ENCODE measurements around the gene NNT.
"Not testable (repeated sequence)": the region's sequence is repeated elsewhere in the genome, so short reads cannot be mapped to it uniquely, and the experiment has no call there.

Gene NNT

DNA sequence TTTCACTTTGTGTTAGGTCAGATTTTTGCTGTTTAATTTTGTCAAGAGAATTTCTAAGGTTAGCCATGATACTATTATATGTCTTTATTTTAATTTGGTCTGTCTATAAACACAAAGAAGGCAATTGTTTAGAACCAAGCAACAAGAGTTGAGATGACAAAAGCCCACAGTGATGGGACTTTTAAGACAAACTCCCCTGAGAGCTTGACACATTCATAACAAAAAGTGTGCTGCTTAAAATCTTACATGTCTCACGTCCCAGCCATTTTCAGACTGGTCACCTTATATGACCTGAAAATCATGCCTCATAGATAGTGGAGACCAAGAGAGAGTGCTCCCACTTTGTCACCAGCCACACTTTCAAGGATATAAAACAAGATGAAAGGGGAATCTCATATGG, 21.6 kb upstream of the NNT start:
- DNase-seq (ENCODE audit: low read depth, low spot score) = no peak
- H3K4me3 ChIP-seq (ENCODE audit: low read length) = no peak overlapping the region

DNA sequence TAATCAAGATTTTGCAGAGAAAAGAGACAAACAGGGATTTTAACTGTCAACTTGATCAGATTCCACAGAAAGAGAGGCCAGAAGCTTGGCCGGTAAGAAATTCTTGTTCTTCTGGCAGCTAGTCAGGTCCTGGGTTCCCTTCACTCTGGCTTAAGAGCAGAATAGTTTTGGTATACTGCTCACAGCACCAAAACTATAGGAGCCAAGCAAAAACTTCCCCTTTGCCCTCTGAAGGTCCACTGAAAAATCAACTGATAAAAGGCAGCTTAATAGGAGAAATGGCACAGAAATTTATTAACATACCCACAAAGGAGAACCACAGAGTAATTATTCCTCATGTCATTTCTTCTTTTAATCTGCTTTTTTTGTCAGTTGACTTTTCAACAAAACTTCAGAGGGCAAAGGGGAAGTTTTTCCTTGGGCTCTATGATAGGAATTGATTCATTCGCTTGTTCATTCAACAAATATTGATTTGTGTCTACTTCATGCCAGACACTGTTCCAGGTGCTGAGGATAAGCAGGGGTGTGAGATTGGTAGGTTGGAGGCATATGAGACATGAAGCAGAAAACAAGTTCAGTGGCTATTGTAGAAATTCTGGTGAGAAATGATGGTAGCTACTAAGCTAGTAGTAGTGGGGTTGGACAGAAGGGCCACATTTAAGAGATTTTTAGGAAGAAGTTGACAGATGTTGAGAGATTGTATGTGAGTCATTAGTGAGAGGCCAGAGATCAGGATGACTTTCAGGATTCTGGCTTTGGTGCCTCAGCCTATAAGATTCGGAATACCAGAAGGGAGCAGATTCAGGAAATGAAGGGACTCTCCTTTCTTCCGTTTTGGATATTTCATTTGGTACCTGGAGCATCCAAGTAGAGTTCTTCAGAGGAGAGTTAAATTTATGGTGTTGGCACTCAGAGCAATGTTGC, 20.6 kb upstream of the NNT start:
- no peak for DNase-seq (ENCODE audit: low read depth, low spot score)
- H3K4me3 ChIP-seq (ENCODE audit: low read length) = no peak overlapping the region

DNA sequence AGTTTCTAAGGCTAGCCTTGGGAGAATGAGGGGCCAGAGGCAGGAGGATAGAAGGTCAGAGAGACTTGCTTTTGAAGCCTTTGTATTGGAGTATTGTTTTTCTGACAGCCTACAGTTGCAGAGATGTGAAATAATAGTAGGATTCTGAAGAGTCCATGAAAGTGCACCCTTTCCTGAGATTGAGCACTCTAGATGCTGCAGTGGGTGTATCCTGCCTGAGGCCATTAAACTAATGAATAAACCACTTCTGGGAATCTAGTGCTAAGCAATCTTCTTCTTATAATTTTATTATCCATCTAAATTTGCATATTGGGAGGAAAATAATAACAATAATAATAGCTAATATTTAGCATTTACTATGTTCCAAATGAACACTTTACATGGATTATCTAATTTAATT, 19.3 kb upstream of the NNT start:
- no peak for DNase-seq (ENCODE audit: low read depth, low spot score)
- H3K4me3 ChIP-seq (ENCODE audit: low read length) = no peak overlapping the region

DNA sequence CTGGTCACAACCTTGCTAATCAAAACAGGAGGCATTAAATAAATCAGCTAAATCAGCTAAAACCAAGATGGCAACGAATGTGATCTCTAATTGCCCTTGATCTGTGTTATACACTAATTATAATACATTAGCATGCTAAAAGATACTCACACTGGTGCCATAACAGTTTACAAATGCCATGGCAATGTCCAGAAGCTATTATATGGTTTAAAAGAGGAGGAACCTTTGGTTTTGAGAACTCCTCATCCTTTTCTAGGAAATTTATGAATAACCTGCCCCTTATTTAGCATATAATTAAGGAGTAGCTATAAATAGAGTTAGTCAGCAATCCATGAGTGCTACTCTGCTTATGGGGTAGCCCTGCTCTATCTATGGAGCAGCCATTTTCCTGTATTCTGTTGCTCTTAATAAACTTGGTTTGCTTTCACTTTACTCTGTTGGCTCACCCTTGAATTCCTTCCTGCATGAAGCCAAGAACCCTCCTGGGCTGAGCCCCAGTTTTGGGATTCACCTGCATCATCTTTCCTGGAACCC, 18.7 kb upstream of the NNT start:
- H3K4me3 ChIP-seq (ENCODE audit: low read length) = no peak overlapping the region
- DNase-seq (ENCODE audit: low read depth, low spot score) = no peak

DNA sequence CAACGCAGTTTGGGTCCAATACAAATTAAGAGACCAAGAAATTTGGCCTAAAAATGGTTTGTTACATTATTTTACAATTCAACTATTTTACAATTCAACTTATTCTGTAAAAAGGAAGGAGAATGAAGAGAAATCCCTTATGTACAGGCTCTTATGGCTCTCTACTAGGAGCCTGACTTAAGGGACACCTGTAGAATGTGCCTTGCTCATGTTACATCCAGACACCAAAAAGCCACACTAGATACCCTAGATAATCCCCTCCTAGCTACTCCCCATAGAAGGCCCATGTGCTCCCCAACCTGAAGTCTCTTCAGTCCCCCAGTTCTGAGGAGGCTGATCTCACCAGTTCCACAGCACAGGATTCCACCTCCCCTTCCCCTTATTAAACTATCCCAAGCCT, 14.1 kb upstream of the NNT start:
- H3K4me3 ChIP-seq (ENCODE audit: low read length) = no peak overlapping the region
- DNase-seq (ENCODE audit: low read depth, low spot score) = no peak

DNA sequence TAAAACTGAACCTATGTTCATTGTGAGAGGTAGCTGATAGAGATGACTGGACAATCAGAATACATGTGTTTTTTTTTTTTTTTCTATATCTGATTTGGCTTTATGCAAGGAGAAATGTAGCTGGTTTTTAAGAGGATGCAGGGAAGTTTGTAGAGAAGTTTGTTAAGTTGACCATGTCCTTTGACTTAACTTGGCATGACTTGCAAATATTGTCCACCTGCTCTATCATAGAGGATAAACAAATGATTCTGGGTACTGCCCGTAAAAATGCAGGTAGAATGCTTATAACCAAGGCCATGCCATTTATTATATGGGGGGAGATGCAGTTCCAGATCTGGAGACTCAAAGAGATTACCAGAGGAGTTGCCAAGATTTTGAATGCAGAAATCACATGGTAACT, 13.7 kb upstream of the NNT start:
- no peak for DNase-seq (ENCODE audit: low read depth, low spot score)
- H3K4me3 ChIP-seq (ENCODE audit: low read length) = no peak overlapping the region

DNA sequence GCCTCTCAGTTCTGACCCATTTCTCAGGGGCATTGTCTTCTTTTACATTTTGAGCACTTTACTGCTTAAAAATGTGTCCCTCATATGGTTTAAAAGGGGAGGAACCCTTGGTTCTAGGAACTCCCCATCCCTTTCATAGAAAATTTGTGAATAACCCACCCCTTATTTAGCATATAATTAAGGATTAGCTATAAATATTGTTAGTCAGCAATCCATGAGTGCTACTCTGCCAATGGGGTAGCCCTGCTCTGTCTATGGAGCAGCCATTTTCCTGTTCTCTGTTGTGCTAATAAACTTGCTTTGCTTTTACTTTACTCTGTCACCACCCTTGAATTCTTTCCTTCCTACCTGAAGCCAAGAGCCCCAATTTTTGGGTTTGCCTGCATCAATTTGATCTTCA, 12.3 kb upstream of the NNT start:
- no peak overlapping the region for H3K4me3 ChIP-seq (ENCODE audit: low read length)
- DNase-seq (ENCODE audit: low read depth, low spot score) = no peak

DNA sequence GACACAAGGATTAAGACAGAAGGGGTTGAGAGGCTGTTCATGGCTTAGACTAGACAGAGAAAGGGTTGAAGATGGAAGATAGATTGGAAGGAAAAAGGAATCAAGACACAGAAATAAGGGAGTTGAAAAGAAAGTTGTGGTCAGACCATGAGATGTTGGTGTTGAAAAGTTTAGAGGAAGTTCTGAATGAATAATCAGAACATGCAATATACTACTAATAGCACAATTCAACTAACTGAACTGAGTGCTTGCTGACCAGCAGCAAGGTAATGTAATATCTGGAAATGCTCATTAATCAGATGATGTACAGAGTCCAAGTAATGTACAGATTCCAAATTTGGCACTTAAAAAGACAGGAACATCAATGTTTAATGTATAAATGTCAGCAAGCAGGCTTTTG, 10.6 kb upstream of the NNT start:
- H3K4me3 ChIP-seq (ENCODE audit: low read length) = no peak overlapping the region
- DNase-seq (ENCODE audit: low read depth, low spot score) = no peak

DNA sequence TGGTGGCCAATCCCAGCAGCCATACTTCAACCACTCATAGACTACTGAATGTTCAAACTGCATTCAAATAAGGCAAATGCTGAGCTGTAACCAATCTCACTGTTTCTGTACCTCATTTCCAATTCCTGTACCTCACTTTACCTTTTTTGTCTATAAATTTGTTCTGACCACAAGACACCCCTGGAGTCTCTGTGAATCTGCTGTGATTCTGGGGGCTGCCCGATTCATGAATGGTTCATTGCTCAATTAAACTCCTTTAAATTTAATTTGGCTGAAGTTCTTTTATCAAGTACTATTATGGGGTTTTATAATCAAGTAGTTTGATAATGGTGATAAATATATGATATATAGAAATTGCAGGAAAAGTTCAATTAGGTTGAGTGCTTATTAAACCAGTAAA, 4.1 kb upstream of the NNT start:
- not testable (repeated sequence) for DNase-seq (ENCODE audit: low read depth, low spot score); H3K4me3 ChIP-seq (ENCODE audit: low read length)

DNA sequence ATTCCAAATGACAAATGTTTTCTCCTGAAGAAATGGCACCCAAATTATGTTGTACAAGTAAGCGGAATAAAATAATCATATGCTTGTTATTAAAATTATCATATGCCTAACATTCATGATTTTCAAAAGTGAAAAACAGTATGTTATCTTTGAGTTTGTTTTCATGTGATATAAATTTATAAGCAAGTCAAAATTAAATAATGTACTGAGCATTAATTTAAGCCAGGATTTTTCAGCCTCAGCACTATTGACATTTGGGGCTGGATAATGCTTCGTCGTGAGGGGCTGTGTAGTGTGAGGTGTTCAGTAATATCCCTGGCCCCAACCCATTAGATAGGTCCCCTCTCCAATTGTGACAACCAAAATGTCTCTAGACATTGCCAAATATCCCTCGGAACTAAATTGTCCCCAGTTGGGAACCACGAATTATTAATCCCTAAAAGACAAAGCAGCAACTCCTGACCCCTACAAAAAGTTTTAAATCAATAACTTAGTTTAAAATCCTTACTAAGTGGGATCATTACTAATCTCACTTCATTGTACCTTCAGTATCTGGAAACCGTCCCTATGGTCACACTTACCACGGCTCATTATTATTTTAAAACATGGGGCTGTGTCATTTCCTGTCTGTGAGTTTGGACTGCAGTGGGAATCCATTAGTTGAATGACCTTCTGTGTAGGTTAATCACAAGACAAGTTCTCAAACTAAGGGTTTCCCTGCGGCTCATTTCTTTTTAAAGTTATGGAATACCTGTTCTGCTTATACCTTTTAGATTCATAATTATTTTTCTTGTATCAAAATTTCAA, 1.3 kb upstream of the NNT start:
- H3K4me3 ChIP-seq (ENCODE audit: low read length) = peak overlapping the region; percentile 91
- no peak for DNase-seq (ENCODE audit: low read depth, low spot score)

DNA sequence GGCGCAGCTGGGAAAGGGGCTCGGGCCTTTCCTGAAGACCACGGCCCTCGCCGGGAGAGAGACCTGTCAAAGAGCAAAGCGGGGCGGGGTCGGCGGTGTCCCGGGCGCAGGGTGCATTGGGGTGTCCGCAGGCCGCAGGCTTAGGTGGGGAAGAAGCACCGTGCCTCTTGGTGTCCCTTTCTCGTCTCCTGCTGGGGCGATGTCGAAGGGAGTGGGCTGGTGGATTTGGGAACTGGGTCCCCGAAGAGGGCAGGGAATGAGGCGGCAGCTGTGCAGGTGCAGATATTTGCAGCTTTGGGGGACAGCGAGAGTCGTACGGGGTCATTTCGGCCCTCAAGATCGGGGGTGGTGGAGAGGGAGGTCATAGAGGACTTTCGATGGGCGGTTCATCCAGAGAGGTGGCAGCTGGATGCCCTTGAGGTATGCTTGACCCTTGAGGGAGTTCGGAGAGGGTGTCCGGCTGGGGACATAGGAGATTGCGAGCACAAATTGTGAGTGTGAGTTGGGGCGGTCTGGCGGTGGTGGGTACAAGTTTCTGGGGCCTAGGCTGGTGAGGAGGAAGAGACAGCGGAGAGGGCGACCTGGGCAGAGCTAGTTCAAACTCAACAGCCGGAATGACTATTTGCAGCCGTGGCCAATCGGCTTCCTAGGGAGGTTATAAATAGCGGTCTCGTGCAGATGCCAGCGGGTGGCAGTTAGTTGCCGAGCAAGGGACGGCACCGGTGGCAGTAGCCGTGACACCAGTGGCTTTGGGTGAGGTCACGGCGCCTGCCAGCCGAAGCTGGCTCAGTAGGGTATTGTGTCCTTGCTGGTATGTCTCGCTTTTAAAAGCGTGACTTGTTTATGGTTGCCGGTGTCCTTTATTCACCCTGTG, 601 bp downstream of the NNT start:
- H3K4me3 ChIP-seq (ENCODE audit: low read length) = peak overlapping the region; percentile 91
- DNase-seq (ENCODE audit: low read depth, low spot score) = peak; percentile 35

DNA sequence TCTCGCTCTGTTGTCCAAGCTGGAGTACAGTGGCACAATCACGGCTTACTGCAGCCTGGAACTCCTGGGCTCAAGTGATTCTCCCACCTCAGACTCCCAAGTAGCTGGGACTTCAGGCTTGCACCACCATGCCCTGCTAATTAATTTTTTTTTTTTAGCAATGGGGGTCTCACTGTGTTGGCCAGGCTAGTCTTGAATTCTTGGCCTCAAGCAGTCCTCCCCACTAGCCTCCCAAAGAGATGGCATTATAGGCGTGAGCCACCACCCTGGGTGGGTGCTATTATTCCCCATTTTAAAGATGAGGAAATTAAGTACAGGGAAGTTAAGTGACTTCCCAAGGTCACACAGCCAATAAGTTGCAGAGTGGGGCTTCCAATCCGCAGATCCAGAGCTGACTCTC, 1.7 kb downstream of the NNT start:
- H3K4me3 ChIP-seq (ENCODE audit: low read length) = no peak overlapping the region
- DNase-seq (ENCODE audit: low read depth, low spot score) = no peak

DNA sequence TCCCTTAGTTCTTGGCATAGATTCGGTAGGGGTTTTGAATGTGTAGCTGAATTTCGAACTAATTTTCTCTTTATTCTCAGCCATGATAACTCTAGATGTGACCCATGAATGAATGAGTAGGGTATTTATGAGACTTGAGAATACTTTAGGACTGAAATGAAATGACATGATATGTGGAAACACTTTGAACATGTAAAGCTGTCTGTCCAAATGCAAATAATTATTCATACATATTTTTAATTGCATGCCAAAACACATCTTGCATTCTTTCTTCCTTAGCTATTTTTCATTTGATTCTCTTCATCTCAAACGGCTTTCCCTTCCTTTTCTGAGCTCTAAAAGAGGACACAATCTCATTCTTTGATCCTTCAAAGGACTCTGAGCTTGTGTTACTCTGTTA, 3.4 kb downstream of the NNT start:
- no peak for DNase-seq (ENCODE audit: low read depth, low spot score)
- no peak overlapping the region for H3K4me3 ChIP-seq (ENCODE audit: low read length)

DNA sequence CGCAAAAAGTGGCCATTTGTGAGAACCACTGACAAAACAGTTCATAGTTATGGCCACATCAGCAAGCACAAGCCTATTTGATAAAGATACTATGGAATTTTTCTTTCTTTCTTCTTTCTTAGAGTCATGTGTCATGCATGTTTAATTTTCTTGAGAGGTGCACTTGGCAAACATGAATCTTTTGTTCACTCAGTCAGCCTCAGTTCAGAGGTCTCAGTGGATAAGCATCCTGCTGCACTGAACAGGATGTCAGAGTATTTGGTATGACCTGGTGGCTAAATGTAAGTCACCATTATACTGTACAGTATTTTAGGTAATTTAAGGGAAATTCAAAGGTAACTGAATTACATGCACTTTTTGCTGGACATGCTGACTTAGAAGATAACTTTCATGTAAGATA, 5.4 kb downstream of the NNT start:
- no peak for DNase-seq (ENCODE audit: low read depth, low spot score)
- no peak overlapping the region for H3K4me3 ChIP-seq (ENCODE audit: low read length)

DNA sequence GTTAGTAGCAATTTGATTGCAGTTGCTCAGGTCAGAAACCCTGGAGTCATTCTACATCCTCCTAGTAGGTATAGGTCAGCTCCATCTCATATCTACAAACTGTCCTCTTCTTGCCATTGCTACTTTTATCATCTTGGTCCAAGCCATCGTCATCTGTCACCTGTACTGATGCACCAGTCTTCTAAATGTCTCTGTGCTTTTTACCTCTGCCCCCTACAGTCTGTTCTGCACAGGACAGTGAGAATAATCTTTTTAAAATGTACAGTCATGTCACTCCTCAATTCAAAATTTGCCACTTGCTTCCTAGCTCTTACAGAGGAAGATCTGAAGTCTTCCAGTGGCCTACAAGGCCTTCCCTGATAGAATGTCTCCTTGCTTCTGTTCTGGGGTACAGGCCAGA, 6.8 kb downstream of the NNT start:
- no peak overlapping the region for H3K4me3 ChIP-seq (ENCODE audit: low read length)
- peak; percentile 18 for DNase-seq (ENCODE audit: low read depth, low spot score)

DNA sequence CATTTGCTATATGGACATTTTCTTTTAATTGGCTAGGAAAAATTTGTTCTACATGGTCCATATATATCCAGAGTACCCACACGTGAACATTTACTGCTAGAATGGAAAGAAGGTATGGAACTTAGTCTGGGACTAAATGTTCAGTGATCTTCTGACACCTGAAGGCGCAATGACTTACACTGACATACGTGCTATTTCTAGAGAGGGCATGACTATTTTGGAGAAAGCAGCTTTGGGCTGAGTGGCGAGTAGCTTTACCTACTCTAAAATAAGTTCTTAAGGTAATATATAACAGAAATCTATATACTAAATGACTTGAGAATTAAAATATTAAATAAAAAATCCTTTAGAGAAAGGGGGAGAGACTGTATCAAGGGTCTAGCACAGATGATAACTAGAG, 10.4 kb downstream of the NNT start:
- no peak overlapping the region for H3K4me3 ChIP-seq (ENCODE audit: low read length)
- no peak for DNase-seq (ENCODE audit: low read depth, low spot score)

DNA sequence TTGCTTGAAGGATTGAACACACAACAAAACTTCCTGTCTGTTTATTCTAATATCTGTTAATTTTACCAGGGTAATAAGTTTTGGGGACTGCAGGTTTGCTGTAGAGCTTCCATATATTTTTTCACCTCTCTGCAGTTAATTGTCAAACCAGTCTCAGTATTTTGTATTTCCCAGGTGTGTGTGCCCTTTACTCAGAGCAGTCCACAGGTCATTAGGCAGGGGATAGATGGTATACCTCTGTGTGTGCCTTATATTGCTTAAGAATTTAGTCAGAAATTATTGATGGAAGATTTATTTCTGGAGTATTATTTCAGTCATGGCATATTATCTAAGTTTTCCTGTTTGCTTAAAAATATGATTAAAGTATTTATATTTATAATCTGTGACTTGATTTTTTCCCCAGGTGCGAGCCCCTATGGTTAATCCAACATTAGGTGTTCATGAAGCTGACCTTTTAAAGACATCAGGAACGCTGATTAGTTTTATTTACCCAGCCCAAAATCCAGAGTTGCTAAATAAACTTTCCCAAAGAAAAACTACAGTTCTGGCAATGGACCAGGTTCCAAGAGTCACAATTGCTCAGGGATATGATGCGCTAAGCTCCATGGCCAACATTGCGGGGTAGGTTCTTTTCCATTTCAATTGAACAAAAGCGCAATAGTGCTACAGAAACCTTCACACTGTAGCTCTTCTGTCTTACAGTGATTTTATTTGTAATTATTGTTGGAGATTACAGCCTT, 12.6 kb downstream of the NNT start:
- no peak overlapping the region for H3K4me3 ChIP-seq (ENCODE audit: low read length)
- no peak for DNase-seq (ENCODE audit: low read depth, low spot score)

DNA sequence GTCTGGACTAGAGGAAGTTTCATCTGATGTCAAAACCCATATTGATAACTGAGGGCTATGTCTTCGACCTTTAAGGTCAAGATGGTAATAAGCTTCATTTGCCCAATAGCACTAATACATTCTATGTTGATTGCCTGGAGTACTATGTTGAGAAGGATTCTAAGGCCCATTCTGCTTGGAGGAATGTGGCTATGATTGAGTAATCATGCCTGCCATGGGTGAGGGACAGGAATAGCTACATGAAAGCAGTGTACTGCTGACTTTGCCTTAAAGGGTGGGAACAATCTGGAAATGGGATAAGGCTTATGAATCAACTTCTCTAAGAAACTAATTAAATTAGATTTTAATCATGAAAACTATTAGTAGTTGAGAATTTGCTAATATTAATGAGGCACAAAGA, 13.6 kb downstream of the NNT start:
- DNase-seq (ENCODE audit: low read depth, low spot score) = no peak
- H3K4me3 ChIP-seq (ENCODE audit: low read length) = no peak overlapping the region

DNA sequence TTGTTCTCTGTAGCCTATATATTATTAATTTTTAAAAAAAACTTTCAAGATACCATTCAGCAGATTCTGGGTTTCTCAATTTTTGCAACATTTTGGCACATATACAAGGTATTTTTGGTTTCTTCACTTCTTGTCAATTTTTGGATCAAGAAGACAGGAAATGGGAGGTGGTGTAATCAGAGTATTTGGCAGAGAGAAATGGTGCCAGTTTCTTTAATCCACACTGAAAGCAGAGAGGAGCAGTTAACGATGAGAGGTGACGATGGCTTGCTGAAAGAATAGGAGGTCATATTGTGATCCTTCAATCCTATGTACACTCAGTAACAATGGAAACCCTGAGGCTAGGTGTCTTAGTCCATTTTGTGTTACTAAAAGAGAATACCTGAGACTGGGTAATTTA, 16.4 kb downstream of the NNT start:
- H3K4me3 ChIP-seq (ENCODE audit: low read length) = no peak overlapping the region
- DNase-seq (ENCODE audit: low read depth, low spot score) = no peak

Data from Jurkat, Clone E6-1 (cell line).